GM10248 (cell line): ENCODE data around the gene CCHCR1.
"Not testable (repeated sequence)": the region's sequence is repeated elsewhere in the genome, so short reads cannot be mapped to it uniquely, and the experiment has no call there.

Source experiments
- CTCF ChIA-PET: fragments of 300-600 bp; sonication (Branson Sonifier 250); formaldehyde crosslinking; extraction: SDS; loops from one replicate; lab custom pipeline; 2021; ENCODE audit warnings: antibody characterized with exemption; lab: Yijun Ruan, JAX
- POLR2A ChIA-PET: fragments of 350-650 bp; sonication (Branson Sonifier 250); formaldehyde crosslinking; extraction: SDS; loops from one replicate; lab custom pipeline; 2020; ENCODE audit warnings: antibody characterized with exemption; lab: Yijun Ruan, JAX
- DNase-seq: peaks from one replicate; pipeline ENCODE4 v3.0.0; 2012; ENCODE audit errors: extremely low spot score
- TF ChIP-seq, protein P1 (sequence below): IDR thresholded peaks from 2 replicates; pipeline ENCODE4 v1.5.1; 2012; ENCODE audit warnings: mild to moderate bottlenecking, low read depth; ENCODE audit errors: extremely low read depth, missing control alignments, control extremely low read depth

Gene CCHCR1, protein sequence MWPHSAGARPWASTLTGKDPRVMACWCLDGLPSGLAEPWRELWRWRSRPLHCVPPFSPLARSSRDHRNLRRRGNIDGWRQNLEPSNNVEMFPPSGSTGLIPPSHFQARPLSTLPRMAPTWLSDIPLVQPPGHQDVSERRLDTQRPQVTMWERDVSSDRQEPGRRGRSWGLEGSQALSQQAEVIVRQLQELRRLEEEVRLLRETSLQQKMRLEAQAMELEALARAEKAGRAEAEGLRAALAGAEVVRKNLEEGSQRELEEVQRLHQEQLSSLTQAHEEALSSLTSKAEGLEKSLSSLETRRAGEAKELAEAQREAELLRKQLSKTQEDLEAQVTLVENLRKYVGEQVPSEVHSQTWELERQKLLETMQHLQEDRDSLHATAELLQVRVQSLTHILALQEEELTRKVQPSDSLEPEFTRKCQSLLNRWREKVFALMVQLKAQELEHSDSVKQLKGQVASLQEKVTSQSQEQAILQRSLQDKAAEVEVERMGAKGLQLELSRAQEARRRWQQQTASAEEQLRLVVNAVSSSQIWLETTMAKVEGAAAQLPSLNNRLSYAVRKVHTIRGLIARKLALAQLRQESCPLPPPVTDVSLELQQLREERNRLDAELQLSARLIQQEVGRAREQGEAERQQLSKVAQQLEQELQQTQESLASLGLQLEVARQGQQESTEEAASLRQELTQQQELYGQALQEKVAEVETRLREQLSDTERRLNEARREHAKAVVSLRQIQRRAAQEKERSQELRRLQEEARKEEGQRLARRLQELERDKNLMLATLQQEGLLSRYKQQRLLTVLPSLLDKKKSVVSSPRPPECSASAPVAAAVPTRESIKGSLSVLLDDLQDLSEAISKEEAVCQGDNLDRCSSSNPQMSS

DNA sequence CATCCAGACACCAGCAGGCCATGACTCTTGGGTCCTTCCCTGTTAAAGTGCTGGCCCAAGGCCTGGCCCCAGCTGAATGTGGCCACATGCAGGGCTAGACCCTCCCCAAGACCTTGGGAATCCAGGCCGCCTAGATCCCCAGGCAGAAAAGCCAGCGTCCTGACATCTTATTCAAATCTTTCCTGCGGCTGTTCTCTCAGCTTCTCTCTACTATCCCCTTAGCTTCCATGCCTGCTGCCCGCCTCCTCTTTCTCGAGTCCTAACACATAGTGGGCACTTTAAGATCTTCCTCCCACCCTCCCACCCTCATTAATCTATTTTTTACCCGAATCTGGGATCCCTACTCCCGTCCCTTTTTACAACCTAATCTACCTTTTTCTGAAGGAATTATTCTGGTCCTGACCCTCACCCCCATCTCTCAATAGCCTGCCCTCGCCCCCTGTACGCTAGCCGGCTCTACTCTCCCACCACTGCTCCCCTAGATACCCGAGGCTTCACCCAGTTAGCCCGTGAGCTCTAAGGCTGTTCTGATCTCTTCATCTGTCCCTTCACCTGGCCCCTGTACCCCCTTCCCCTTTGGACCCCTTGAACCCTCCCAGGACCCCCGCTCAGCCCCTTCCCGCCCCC is at the start of gene CCHCR1:
CCHCR1 (minus strand) TSS at position 290 of the 627 bp plus-strand sequence; CDS start at position 88, 202 bp downstream.
- DNase-seq: no peak
- TF ChIP-seq, protein P1, sequence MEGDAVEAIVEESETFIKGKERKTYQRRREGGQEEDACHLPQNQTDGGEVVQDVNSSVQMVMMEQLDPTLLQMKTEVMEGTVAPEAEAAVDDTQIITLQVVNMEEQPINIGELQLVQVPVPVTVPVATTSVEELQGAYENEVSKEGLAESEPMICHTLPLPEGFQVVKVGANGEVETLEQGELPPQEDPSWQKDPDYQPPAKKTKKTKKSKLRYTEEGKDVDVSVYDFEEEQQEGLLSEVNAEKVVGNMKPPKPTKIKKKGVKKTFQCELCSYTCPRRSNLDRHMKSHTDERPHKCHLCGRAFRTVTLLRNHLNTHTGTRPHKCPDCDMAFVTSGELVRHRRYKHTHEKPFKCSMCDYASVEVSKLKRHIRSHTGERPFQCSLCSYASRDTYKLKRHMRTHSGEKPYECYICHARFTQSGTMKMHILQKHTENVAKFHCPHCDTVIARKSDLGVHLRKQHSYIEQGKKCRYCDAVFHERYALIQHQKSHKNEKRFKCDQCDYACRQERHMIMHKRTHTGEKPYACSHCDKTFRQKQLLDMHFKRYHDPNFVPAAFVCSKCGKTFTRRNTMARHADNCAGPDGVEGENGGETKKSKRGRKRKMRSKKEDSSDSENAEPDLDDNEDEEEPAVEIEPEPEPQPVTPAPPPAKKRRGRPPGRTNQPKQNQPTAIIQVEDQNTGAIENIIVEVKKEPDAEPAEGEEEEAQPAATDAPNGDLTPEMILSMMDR: no peak
- ChIA-PET CTCF (interaction anchor here (1.0 to 3.9 kb wide), 9 partner anchors 8 to 335 kb away, joined by 3 to 19 read pairs (median 4); no protein-coding TSS in a partner anchor), POLR2A (interaction anchor here (1.0 kb wide), 1 partner anchor 38 kb away, joined by 3 read pairs; no protein-coding TSS in a partner anchor)

DNA sequence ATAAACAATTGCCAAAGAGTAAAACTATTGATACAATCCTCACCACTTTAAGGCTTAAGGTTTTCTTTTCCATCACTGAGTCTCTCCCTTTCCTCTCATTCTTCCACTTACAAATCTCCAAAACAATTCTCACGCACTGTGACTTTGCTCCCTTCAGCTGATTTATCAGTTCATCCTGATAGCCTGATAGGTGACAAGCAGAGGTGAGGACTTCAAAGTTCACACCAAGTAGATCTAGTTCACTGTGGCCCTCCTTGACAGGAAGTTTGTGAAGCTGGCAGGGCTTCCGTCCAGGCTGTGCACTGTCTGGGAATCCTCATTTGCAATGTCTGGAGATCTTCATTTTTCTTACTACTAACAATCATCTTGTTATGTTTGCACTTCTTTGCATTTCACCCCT is 48.0 kb upstream of the CCHCR1 start:
- ChIA-PET POLR2A (no interaction called here), CTCF (interaction anchor here (1.7 to 5.1 kb wide), 4 partner anchors 9 to 160 kb away, joined by 4 to 23 read pairs (median 6); no protein-coding TSS in a partner anchor)
- TF ChIP-seq, protein P1: no peak
- no peak for DNase-seq

DNA sequence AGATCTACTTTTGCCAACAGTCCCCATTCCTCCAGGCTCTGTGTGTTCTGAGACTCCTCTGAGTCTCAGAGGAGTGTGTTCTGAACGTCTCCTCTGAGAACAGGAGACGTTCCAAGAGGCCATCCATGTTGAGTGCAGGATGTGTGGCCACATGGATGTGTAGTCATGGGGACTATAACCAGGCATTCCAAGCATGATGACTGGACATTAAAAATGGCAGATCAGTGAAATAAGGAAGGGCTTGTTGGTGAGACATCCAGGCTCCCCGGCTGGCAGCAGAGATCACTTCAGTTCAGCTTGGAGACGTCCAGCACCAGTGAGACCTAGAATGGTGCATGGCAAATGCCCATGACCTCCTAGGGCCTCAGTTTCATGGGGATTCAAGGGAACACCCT is 47.1 kb upstream of the CCHCR1 start:
- TF ChIP-seq, protein P1: no peak
- POLR2A ChIA-PET: no interaction called here
- no peak for DNase-seq
- CTCF ChIA-PET: interaction anchor here (1.7 to 5.1 kb wide), 3 partner anchors 9 to 161 kb away, joined by 4 to 23 read pairs (median 4); no protein-coding TSS in a partner anchor

DNA sequence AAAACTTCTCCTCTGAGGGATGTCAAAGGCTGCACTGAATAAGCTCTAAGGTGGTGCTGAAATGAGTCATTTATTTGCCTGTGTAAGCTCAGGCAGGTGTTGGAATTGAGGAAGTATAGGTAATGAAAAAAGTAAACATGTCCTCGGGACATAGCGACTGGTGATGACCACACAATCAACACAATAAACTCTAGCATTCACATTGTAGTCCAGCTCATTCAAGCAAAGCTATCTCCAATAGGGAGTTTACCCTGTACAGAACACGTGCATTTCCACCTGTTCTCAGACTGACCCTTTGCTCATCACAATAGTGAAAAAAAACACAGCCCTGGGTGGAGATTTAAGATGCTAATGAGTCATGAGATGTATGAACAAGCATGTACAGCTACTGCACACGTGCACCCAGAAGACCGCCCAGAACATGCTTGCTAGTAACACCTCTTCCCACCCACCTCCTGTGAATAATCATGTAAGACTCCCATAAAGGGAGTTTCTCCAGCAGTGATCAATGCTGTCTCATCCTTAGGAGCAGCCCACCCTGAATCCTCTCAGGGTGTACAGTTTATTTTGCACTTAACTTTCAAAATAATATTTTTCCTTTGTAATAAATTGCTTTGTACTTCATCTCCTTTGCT is 45.9 kb upstream of the CCHCR1 start:
- ChIA-PET POLR2A (interaction anchor here (0.6 to 1.4 kb wide), 8 partner anchors 38 to 372 kb away, joined by 3 to 8 read pairs (median 4); partner anchors contain the start of gene TNF), CTCF (interaction anchor here (0.8 to 3.2 kb wide), 5 partner anchors 11 to 239 kb away, joined by 3 to 17 read pairs (median 3); no protein-coding TSS in a partner anchor)
- peak; percentile 45 for DNase-seq
- TF ChIP-seq, protein P1: no peak

DNA sequence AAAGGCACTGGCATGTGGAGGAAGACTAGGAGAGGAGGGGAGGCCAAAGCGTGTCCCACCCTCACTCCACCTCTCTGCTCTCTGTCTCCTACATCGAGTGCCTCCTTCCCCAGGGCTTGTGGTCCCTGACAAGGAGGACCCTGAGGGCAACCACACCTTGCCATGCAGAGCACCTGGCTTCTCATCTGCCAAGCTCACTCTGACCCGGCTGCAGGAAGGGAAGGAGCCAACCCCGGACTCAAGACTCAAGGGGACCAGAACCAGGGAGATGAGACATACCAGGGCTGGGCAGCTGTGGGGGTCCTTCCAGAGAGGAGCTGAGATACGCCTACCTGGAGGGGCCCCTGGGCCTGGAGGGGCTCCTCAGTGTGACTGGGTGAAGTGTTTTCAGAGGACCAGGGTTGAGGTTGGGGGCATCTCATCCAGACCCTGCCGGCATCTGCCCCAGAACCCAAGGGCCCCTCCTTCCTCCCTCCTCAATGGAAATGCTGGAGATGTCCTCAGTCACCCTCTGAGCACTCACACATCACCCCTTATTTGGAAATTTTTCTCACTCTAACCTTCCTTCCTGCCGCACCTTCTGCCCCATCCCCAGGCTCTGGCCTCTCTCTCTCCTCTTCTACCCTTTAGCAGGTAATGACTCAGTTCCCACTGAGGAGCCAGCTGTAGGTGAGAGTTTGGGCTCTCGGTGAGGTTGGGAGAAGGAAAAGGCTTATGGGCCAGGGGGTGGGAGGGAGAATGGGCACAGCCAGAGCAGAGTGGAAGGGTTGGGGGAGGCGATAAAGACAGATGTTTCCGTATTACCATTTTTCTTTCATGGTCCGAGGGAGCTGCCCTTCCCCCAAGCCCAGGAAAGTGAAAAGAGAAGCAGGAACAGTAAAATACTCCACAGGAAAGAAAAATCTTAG is 44.9 kb upstream of the CCHCR1 start:
- TF ChIP-seq, protein P1: no peak
- ChIA-PET POLR2A (interaction anchor here (1.0 to 1.4 kb wide), 6 partner anchors 37 to 373 kb away, joined by 3 to 8 read pairs (median 4); partner anchors contain the start of gene TNF), CTCF (interaction anchor here (0.8 to 3.2 kb wide), 4 partner anchors 162 to 240 kb away, joined by 3 to 17 read pairs (median 3); no protein-coding TSS in a partner anchor)
- DNase-seq: no peak

DNA sequence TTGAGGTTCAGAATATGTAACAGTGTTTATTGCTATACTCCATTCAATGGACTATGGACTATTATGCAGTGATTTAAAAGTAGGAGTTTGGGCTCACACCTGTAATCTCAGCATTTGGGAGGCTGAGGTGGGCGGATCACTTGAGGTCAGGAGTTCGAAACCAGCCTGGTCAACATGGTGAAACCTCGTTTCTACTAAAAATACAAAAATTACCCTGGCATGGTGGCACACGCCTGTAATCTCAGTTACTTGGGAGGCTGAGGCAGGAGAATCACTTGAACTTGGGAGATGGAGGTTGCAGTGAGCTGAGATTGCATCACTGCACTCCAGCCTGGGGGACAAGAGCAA is 41.5 kb upstream of the CCHCR1 start:
- CTCF ChIA-PET: interaction anchor here (5.1 kb wide), 1 partner anchor 167 kb away, joined by 82 read pairs; no protein-coding TSS in a partner anchor
- POLR2A ChIA-PET, DNase-seq: not testable (repeated sequence)
